ENCODE results near the gene FRMPD1. TPM values are rescaled to one million over a fixed set of nuclear protein-coding genes. Genes with fewer than 3 reads are reported as not detected.

The FRMPD1 gene
- total and polyA plus RNA-seq, 7 experiments from 2014 or later, result not detected

DNA sequence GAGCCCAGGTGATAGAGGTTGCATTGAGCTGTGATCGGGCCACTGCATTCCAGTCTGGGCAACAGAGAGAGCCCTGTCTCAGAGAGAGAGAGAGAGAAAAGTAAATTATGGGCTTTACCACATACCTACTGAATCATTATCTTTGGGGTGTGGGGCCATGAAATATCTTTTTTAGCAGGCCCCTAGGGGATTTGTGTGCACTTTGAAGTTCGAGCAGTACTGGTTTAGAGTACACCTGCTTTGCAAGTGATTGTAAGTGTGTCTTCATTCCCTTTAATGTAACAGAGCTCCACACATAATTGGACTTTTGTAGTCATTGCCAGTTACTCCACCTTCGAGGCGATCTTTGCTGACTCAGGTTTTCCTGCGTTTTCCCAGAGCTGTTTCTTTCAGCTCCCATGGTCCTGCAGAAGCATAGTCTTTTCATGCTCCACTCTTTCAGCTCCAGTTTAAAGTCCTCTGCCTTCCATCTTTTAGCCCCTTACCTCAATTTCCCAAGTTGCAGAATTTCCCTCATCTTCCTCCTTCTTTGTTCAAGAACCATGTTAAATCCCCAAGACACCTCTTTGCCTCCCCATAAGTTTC lies 24.0 kb upstream of the FRMPD1 start:
- intact Hi-C loops (cut with micrococcal nuclease), result no loop called here
- Mint-ChIP-seq H3K27me3 (peaks cover 0 to 13% (median 0%) of the 10 kb centered on the region in 5 donors), H3K27ac (no peak overlapping the region), H3K9me3 (no peaks in the 10 kb centered on the region), H3K4me1 (no peaks in the 10 kb centered on the region), H3K36me3 (no peaks in the 10 kb centered on the region), H3K4me3 (no peak overlapping the region)
- ChIA-PET CTCF (no interaction called here), POLR2A (no interaction called here)
- DNase-seq (no peak), ATAC-seq (no peak)
- Histone ChIP-seq H3K27me3 (ENCODE audit: control insufficient read depth in 2 of 2, insufficient read depth in 2 of 2, low read length in 2 of 2) (no peaks in the 10 kb centered on the region), H3K36me3 (ENCODE audit: control insufficient read depth in 2 of 3, insufficient read depth in 3 of 3, low read length in 3 of 3) (no peaks in the 10 kb centered on the region), H3K4me3 (ENCODE audit: low read length) (no peak overlapping the region), H3K9me3 (ENCODE audit: control insufficient read depth in 2 of 3, low read length in 3 of 3) (no peaks in the 10 kb centered on the region), H3K27ac (ENCODE audit: low read depth, low read length) (no peak overlapping the region), H3K4me1 (ENCODE audit: control insufficient read depth in 2 of 2, insufficient read depth in 2 of 2, low read length in 2 of 2) (no peaks in the 10 kb centered on the region)

GRCh38 chr9:37632479-37632878 lies 18.3 kb upstream of the FRMPD1 start:
- Histone ChIP-seq H3K9me3 (ENCODE audit: control insufficient read depth in 2 of 3, low read length in 3 of 3) (no peaks in the 10 kb centered on the region), H3K27ac (ENCODE audit: low read depth, low read length) (no peak overlapping the region), H3K36me3 (ENCODE audit: control insufficient read depth in 2 of 3, insufficient read depth in 3 of 3, low read length in 3 of 3) (no peaks in the 10 kb centered on the region), H3K4me1 (ENCODE audit: control insufficient read depth in 2 of 2, insufficient read depth in 2 of 2, low read length in 2 of 2) (no peaks in the 10 kb centered on the region), H3K27me3 (ENCODE audit: control insufficient read depth in 2 of 2, insufficient read depth in 2 of 2, low read length in 2 of 2) (no peaks in the 10 kb centered on the region), H3K4me3 (ENCODE audit: low read length) (no peak overlapping the region)
- H3K36me3 Mint-ChIP-seq, result no peaks in the 10 kb centered on the region
- no peak overlapping the region for H3K4me3 Mint-ChIP-seq
- ChIA-PET CTCF (no interaction called here), POLR2A (no interaction called here)
- H3K27ac Mint-ChIP-seq, result no peak overlapping the region
- DNase-seq, result no peak
- peaks cover 0 to 1% (median 0%) of the 10 kb centered on the region in 7 donors for H3K4me1 Mint-ChIP-seq
- no peak for ATAC-seq
- H3K27me3 Mint-ChIP-seq, result peaks cover 0 to 7% (median 0%) of the 10 kb centered on the region in 5 donors
- H3K9me3 Mint-ChIP-seq, result no peaks in the 10 kb centered on the region
- intact Hi-C loops (cut with micrococcal nuclease), result no loop called here

DNA sequence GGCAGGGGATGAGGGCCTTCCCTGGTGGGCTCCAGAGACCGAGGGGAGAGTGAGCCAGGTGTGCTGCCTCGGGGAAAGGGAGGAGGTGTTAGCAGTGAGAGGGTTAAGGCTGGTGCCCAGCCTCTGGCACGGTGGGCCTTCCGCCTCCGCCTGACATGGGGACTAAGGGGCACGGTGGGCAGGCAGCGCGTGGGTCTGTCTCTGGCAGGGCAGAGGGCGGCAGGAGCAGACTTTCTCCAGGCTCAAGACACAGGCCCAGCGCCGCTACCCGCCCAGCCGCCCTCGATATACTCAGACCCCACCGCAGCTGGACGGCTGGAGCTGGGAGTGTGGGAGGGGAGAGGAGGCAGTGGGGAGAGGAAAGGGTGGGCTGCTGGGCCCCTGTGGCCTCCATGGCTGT lies 14.9 kb upstream of the FRMPD1 start:
- no peaks in the 10 kb centered on the region for H3K36me3 ChIP-seq (ENCODE audit: control insufficient read depth in 2 of 3, insufficient read depth in 3 of 3, low read length in 3 of 3)
- H3K4me1 Mint-ChIP-seq, result peaks cover 0 to 1% (median 0%) of the 10 kb centered on the region in 7 donors
- no peak overlapping the region for H3K4me3 Mint-ChIP-seq
- no peaks in the 10 kb centered on the region for H3K27me3 ChIP-seq (ENCODE audit: control insufficient read depth in 2 of 2, insufficient read depth in 2 of 2, low read length in 2 of 2)
- no peak overlapping the region for H3K27ac Mint-ChIP-seq
- no peaks in the 10 kb centered on the region for H3K36me3 Mint-ChIP-seq
- H3K27me3 Mint-ChIP-seq, result peaks cover 0 to 7% (median 0%) of the 10 kb centered on the region in 5 donors
- H3K9me3 Mint-ChIP-seq, result no peaks in the 10 kb centered on the region
- CTCF ChIA-PET, result no interaction called here
- intact Hi-C loops (cut with micrococcal nuclease), result no loop called here
- DNase-seq (no peak), ATAC-seq (no peak)
- no peak overlapping the region for H3K4me3 ChIP-seq (ENCODE audit: low read length)
- no peaks in the 10 kb centered on the region for H3K9me3 ChIP-seq (ENCODE audit: control insufficient read depth in 2 of 3, low read length in 3 of 3)
- POLR2A ChIA-PET, result no interaction called here
- H3K4me1 ChIP-seq (ENCODE audit: control insufficient read depth in 2 of 2, insufficient read depth in 2 of 2, low read length in 2 of 2), result no peaks in the 10 kb centered on the region
- no peak overlapping the region for H3K27ac ChIP-seq (ENCODE audit: low read depth, low read length)

- Histone ChIP-seq H3K27me3 (ENCODE audit: control insufficient read depth in 2 of 2, insufficient read depth in 2 of 2, low read length in 2 of 2) (peaks cover 0 to 4% of the 10 kb centered on the region in 2 donors), H3K9me3 (ENCODE audit: control insufficient read depth in 2 of 3, low read length in 3 of 3) (no peaks in the 10 kb centered on the region), H3K4me3 (ENCODE audit: low read length) (no peak overlapping the region), H3K4me1 (ENCODE audit: control insufficient read depth in 2 of 2, insufficient read depth in 2 of 2, low read length in 2 of 2) (no peaks in the 10 kb centered on the region), H3K36me3 (ENCODE audit: control insufficient read depth in 2 of 3, insufficient read depth in 3 of 3, low read length in 3 of 3) (no peaks in the 10 kb centered on the region), H3K27ac (ENCODE audit: low read depth, low read length) (no peak overlapping the region)
- Mint-ChIP-seq H3K36me3 (no peaks in the 10 kb centered on the region), H3K4me1 (peaks cover 0 to 1% (median 0%) of the 10 kb centered on the region in 7 donors), H3K9me3 (no peaks in the 10 kb centered on the region), H3K4me3 (no peak overlapping the region), H3K27ac (no peak overlapping the region), H3K27me3 (peaks cover 0 to 14% (median 0%) of the 10 kb centered on the region in 5 donors)
- ChIA-PET POLR2A (no interaction called here), CTCF (interaction anchor here (0.6 kb wide), 1 partner anchor 31 kb away, joined by 3 read pairs; no protein-coding TSS in a partner anchor)
- ATAC-seq (no peak), DNase-seq (no peak)
- intact Hi-C loops (cut with micrococcal nuclease), result no loop called here
Measured at GRCh38 chr9:37636511-37637448, 14.0 kb upstream of the FRMPD1 start.

DNA sequence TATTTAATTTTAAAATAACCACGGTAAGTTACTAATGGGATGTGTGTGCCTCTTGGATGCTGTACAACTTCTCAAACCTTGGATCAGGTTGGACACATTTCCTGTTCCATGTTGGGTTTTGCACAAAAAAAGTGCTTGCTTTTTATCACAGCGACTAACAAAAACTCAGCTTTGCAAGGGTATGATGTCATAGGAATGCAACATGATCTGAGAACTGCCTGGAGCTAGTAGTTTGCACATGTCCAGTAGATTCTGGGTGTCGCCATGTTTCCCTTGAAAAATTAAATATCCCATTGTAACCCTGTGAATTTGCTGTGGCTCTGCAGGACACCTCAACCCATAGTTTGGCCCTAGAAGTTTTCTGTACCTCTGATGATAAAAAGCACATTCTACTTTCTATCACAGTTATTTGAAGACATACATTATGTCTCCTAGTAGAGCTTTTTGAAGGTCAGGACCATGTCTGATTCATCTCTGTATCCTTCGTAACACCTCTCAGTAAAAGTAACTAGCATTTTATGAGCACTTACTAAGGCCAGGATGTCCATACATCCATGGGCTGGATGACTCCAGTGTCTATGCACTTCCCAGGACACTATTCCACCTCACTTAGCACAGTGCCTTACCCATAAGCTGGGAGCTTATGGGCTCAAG lies 11.5 kb upstream of the FRMPD1 start:
- no peaks in the 10 kb centered on the region for H3K36me3 Mint-ChIP-seq
- intact Hi-C loops (cut with micrococcal nuclease), result no loop called here
- H3K9me3 ChIP-seq (ENCODE audit: control insufficient read depth in 2 of 3, low read length in 3 of 3), result no peaks in the 10 kb centered on the region
- no peak overlapping the region for H3K27ac ChIP-seq (ENCODE audit: low read depth, low read length)
- H3K36me3 ChIP-seq (ENCODE audit: control insufficient read depth in 2 of 3, insufficient read depth in 3 of 3, low read length in 3 of 3), result no peaks in the 10 kb centered on the region
- CTCF ChIA-PET, result interaction anchor here (0.7 kb wide), 1 partner anchor 45 kb away, joined by 3 read pairs; no protein-coding TSS in a partner anchor
- H3K4me3 Mint-ChIP-seq, result no peak overlapping the region
- ATAC-seq (no peak), DNase-seq (no peak)
- H3K27me3 Mint-ChIP-seq, result peaks cover 13 to 28% (median 18%) of the 10 kb centered on the region in 5 donors
- H3K27me3 ChIP-seq (ENCODE audit: control insufficient read depth in 2 of 2, insufficient read depth in 2 of 2, low read length in 2 of 2), result peaks cover 0 to 6% of the 10 kb centered on the region in 2 donors
- peaks cover 0 to 3% (median 0%) of the 10 kb centered on the region in 7 donors for H3K4me1 Mint-ChIP-seq
- POLR2A ChIA-PET, result no interaction called here
- H3K9me3 Mint-ChIP-seq, result no peaks in the 10 kb centered on the region
- no peaks in the 10 kb centered on the region for H3K4me1 ChIP-seq (ENCODE audit: control insufficient read depth in 2 of 2, insufficient read depth in 2 of 2, low read length in 2 of 2)
- H3K4me3 ChIP-seq (ENCODE audit: low read length), result no peak overlapping the region
- H3K27ac Mint-ChIP-seq, result no peak overlapping the region

- POLR2A ChIA-PET, result no interaction called here
- ATAC-seq, result no peak
- no peaks in the 10 kb centered on the region for H3K36me3 ChIP-seq (ENCODE audit: control insufficient read depth in 2 of 3, insufficient read depth in 3 of 3, low read length in 3 of 3)
- H3K27me3 Mint-ChIP-seq, result peaks cover 13 to 31% (median 19%) of the 10 kb centered on the region in 5 donors
- H3K4me3 Mint-ChIP-seq, result no peak overlapping the region
- no peak overlapping the region for H3K4me3 ChIP-seq (ENCODE audit: low read length)
- intact Hi-C loops (cut with micrococcal nuclease), result no loop called here
- H3K27me3 ChIP-seq (ENCODE audit: control insufficient read depth in 2 of 2, insufficient read depth in 2 of 2, low read length in 2 of 2), result peaks cover 0 to 6% of the 10 kb centered on the region in 2 donors
- no peaks in the 10 kb centered on the region for H3K9me3 ChIP-seq (ENCODE audit: control insufficient read depth in 2 of 3, low read length in 3 of 3)
- H3K4me1 Mint-ChIP-seq, result peaks cover 0 to 3% (median 0%) of the 10 kb centered on the region in 7 donors
- no peaks in the 10 kb centered on the region for H3K9me3 Mint-ChIP-seq
- H3K27ac Mint-ChIP-seq, result no peak overlapping the region
- CTCF ChIA-PET, result no interaction called here
- no peaks in the 10 kb centered on the region for H3K4me1 ChIP-seq (ENCODE audit: control insufficient read depth in 2 of 2, insufficient read depth in 2 of 2, low read length in 2 of 2)
- H3K36me3 Mint-ChIP-seq, result no peaks in the 10 kb centered on the region
- H3K27ac ChIP-seq (ENCODE audit: low read depth, low read length), result no peak overlapping the region
- DNase-seq, result no peak
Measured at GRCh38 chr9:37639841-37640240, 10.9 kb upstream of the FRMPD1 start.
